Spinal cord (tissue), 10 donors: ENCODE measurements around the gene BCR. TPM values are rescaled to one million over a fixed set of nuclear protein-coding genes. Genes with fewer than 3 reads are reported as not detected.

Source experiments
- DNase-seq, 6 donors: peaks; one replicate each; pipeline versions ENCODE4 v3.0.0 to v3.0.0-alpha.2; 2013 to 2015; ENCODE audit warnings: low spot score in 6 of 6, low read depth in 4 of 6
- H3K27ac ChIP-seq: one replicate; pipeline ENCODE4 v1.5.1; 2013; ENCODE audit warnings: low read depth, low read length, control low read depth
- H3K27me3 ChIP-seq: one replicate; pipeline ENCODE4 v1.6.1; 2013; ENCODE audit warnings: low read length; ENCODE audit not compliant: control insufficient read depth, insufficient read depth
- H3K36me3 ChIP-seq: one replicate; pipeline ENCODE4 v1.6.1; 2013; ENCODE audit warnings: low read length; ENCODE audit not compliant: control insufficient read depth, insufficient read depth
- H3K4me1 ChIP-seq: one replicate; pipeline ENCODE4 v1.6.1; 2013; ENCODE audit warnings: low read length; ENCODE audit not compliant: control insufficient read depth, insufficient read depth
- H3K4me3 ChIP-seq: one replicate; pipeline ENCODE4 v1.5.1; 2013; ENCODE audit warnings: low read depth, low read length, control low read depth
- H3K9me3 ChIP-seq: one replicate; pipeline ENCODE4 v1.6.1; 2013; ENCODE audit warnings: low read length; ENCODE audit not compliant: control insufficient read depth, insufficient read depth
- WGBS: methylation state at CpG from one replicate; pipeline ENCODE4 v1.1.5; 2013; ENCODE audit warnings: missing lambda C conversion rate; ENCODE audit not compliant: insufficient coverage; 5-methylcytosine and 5-hydroxymethylcytosine counted together
- polyA plus RNA-seq, 2 donors: library from polyadenylated mRNA; unstranded; fragments of 120-200 nt; gene quantifications; one replicate each; pipeline ENCODE4 v1.2.1, GENCODE V29; 2013; ENCODE audit not compliant: insufficient read length in 2 of 2
- total RNA-seq, 2 donors: library from RNA; depleted of rRNA in 1 of 2; stranded (reverse); fragments of 120-200 nt in 1 of 2; fragments of >200 nt in 1 of 2; gene quantifications; one replicate each; pipeline versions ENCODE4 v1.2.3 to v1.2.4, GENCODE V29; 2013 to 2014
- donor health status: healthy.

BCR gene
- total and polyA plus RNA-seq, 4 donors = 30.4 to 88.1 (median 69.6) TPM

GRCh38 chr22:23166841-23167616, 13.3 kb upstream of the BCR start:
- WGBS = 74% methylated on average over 9 of the region's 10 CpGs
- no peaks in the 10 kb centered on the region for H3K9me3 ChIP-seq
- no peaks in the 10 kb centered on the region for H3K27me3 ChIP-seq
- DNase-seq = no peak
- H3K27ac ChIP-seq = no peak overlapping the region
- peaks cover 37% of the 10 kb centered on the region for H3K4me1 ChIP-seq
- H3K4me3 ChIP-seq = no peak overlapping the region
- H3K36me3 ChIP-seq = peaks cover 9% of the 10 kb centered on the region

DNA sequence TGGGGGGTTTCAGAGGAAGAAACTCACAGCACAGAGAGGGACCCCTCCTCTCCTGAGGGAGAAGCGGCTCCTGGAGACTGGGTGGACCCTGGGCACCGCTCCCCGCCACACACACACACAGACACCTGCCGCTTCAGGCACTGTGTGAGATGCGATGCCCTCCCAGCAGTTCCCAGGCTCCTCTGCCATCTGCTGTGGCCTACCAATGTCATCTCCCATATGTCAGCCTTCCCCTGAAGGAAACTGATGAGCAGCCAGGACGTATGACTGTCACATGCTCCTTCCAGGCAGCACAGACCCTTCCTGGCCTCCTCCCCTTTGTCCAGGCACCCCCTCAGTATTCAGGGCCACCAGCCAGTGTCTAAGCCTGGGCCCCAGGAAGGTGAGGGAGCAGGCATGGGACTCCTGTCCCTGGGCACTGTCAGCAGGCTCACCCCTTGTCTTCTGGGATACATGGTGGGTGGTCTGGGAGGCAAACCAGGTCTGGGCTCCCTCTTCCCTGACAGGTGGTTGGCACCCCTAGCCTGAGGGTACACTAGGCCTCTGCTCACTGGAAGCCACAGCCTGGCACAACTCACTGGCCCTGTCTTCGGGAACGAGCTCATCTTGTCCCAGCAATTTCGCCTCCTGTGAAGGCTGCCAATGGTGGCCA, 11.8 kb upstream of the BCR start:
- Histone ChIP-seq H3K4me3 (no peak overlapping the region), H3K4me1 (peaks cover 22% of the 10 kb centered on the region), H3K36me3 (peaks cover 9% of the 10 kb centered on the region), H3K27me3 (no peaks in the 10 kb centered on the region), H3K27ac (no peak overlapping the region), H3K9me3 (no peaks in the 10 kb centered on the region)
- 90% methylated on average over 9 of the region's 9 CpGs for WGBS
- DNase-seq = peak in 1 of 6 donors; percentile 54

DNA sequence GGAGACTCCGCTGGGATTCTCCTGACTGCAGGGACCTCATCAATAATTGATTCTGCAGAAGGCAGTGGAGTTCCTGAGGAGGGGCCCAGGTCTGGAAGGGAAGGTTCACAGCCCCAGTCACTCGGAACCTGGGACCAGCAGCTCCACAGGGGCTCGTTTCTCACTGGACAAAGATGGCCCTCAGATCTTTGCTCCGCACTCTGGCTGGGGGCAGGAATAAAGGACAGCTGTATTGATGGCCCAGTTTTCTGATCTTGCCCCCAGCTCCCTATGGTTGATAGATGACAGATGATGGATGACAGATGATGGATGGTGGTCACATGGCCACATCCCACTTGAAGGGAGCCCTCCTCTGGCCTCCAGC, 11.3 kb upstream of the BCR start:
- WGBS = 94% methylated on average over 4 of the region's 4 CpGs
- no peak overlapping the region for H3K27ac ChIP-seq
- no peak overlapping the region for H3K4me3 ChIP-seq
- H3K9me3 ChIP-seq = no peaks in the 10 kb centered on the region
- no peak for DNase-seq
- H3K36me3 ChIP-seq = peaks cover 9% of the 10 kb centered on the region
- H3K27me3 ChIP-seq = no peaks in the 10 kb centered on the region
- H3K4me1 ChIP-seq = peaks cover 17% of the 10 kb centered on the region

DNA sequence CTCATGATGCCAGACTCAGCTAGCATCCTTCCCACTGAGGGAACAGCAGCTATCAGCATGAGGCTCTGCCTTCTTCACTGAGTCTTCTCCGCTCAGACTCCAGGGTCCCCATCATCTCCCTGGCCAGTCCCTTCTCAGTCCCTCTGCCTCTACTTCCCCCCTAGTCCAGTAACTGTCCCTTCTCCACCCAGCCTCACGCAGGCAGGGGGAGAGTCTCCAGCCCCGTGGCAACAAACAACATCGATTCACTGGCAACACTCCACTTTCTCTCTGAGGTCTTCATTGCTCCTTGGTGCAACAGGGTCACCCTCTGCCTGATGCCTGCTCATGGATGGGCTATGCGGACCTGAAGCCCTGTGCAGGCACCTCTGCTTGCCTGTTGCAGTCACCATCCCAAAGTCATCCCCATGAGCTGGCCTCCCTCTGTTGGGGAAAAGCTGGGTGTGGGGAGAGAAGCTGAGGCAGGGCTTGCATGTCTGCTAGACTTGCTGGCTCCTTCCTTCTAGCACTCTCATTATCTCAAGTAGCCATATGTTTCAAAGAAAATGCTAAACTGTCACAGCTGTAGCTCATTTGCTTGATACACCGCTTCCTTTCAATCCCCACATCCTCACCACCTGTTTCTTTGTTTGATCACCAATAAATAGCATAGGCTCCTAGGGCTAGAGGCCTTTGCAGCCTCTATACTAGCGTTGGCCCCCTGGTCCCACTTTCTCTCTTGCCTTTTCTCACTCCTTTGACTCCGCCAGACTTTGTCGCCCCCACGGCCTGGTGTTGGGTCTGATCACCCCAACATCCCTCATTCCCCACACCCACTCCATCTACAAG, 4.3 kb upstream of the BCR start:
- no peak overlapping the region for H3K27ac ChIP-seq
- H3K36me3 ChIP-seq = no peaks in the 10 kb centered on the region
- DNase-seq = no peak
- WGBS = 96% methylated on average over 9 of the region's 10 CpGs
- H3K4me3 ChIP-seq = no peak overlapping the region
- H3K4me1 ChIP-seq = peaks cover 20% of the 10 kb centered on the region
- H3K27me3 ChIP-seq = no peaks in the 10 kb centered on the region
- H3K9me3 ChIP-seq = no peaks in the 10 kb centered on the region

- 95% methylated on average over 9 of the region's 9 CpGs for whole genome bisulfite sequencing
- H3K27me3 ChIP-seq = no peaks in the 10 kb centered on the region
- no peak overlapping the region for H3K4me3 ChIP-seq
- H3K9me3 ChIP-seq = no peaks in the 10 kb centered on the region
- no peak for DNase-seq
- H3K27ac ChIP-seq = no peak overlapping the region
- H3K4me1 ChIP-seq = peaks cover 23% of the 10 kb centered on the region
- peaks cover 4% of the 10 kb centered on the region for H3K36me3 ChIP-seq
Observed at GRCh38 chr22:23176645-23177027, 3.7 kb upstream of the BCR start.

DNA sequence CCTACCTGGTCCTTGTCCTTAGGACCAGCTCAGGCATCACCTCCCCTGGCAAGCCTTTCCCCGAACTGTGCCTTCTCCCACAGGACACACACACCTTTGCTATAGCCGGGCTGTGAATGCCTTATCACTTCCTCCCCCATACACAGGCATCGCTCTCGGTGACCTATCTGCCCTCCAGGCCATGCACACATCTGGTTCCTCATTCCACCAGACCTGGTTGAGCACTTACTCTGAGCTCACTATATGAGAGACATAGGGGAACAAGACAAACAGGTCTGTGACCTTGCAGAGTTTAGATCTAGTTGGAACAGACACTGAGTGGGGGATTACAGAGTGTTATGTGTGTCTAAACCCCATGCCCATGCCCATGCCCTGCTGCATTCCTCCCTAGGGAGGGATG, 3.1 kb upstream of the BCR start:
- peaks cover 29% of the 10 kb centered on the region for H3K4me1 ChIP-seq
- peaks cover 10% of the 10 kb centered on the region for H3K36me3 ChIP-seq
- no peak for DNase-seq
- 100% methylated on average over 2 of the region's 4 CpGs for WGBS
- H3K27ac ChIP-seq = no peak overlapping the region
- no peak overlapping the region for H3K4me3 ChIP-seq
- no peaks in the 10 kb centered on the region for H3K9me3 ChIP-seq
- H3K27me3 ChIP-seq = no peaks in the 10 kb centered on the region

GRCh38 chr22:23178512-23179254, 1.6 kb upstream of the BCR start:
- Histone ChIP-seq H3K36me3 (peaks cover 10% of the 10 kb centered on the region), H3K9me3 (no peaks in the 10 kb centered on the region), H3K27ac (no peak overlapping the region), H3K27me3 (no peaks in the 10 kb centered on the region), H3K4me1 (peaks cover 42% of the 10 kb centered on the region), H3K4me3 (no peak overlapping the region)
- peak in 4 of 6 donors; percentile 44 to 89 (median 70) for DNase-seq
- 42% methylated on average over 3 of the region's 9 CpGs for WGBS

GRCh38 chr22:23179381-23180299, 669 bp upstream of the BCR start:
- H3K4me3 ChIP-seq = peak overlapping the region; percentile 38
- H3K27ac ChIP-seq = peak overlapping the region; percentile 30
- H3K9me3 ChIP-seq = no peaks in the 10 kb centered on the region
- H3K27me3 ChIP-seq = no peaks in the 10 kb centered on the region
- peaks cover 49% of the 10 kb centered on the region for H3K4me1 ChIP-seq
- 48% methylated on average over 25 of the region's 25 CpGs for WGBS
- no peak for DNase-seq
- peaks cover 10% of the 10 kb centered on the region for H3K36me3 ChIP-seq
